ENCODE data around the gene RIMS1.

The RIMS1 gene

GRCh38 chr6:72182337-72183246, 296.2 kb downstream of the RIMS1 start:
- Histone ChIP-seq H3K36me3 (ENCODE audit: low read length) (no peaks in the 10 kb centered on the region), H3K9me3 (ENCODE audit: insufficient read depth, low read length) (no peaks in the 10 kb centered on the region), H3K9me2 (replicated peaks; ENCODE audit: insufficient read depth, low read length) (no peaks in the 10 kb centered on the region), H3K4me3 (ENCODE audit: insufficient read depth, low read length, poor library complexity, severe bottlenecking) (no peak overlapping the region), H3K79me2 (ENCODE audit: insufficient read depth, low read length) (no peaks in the 10 kb centered on the region), H3F3A (ENCODE audit: insufficient read depth) (no peaks in the 10 kb centered on the region), H4K20me1 (ENCODE audit: low read depth, low read length) (no peaks in the 10 kb centered on the region), H3K4me2 (ENCODE audit: low read depth, low read length, poor library complexity, severe bottlenecking) (no peak overlapping the region), H3K27me3 (ENCODE audit: low read length) (no peaks in the 10 kb centered on the region), H3K9ac (ENCODE audit: low read length) (no peak overlapping the region), H3K27ac (ENCODE audit: low read depth, low read length) (no peak overlapping the region), H2AFZ (ENCODE audit: low read depth, low read length, severe bottlenecking) (no peak overlapping the region)
- TF ChIP-seq EZH2phosphoT487 (conservative IDR thresholded peaks at IDR 0.05; ENCODE audit: low read length) = no peak
- TF ChIP-seq, protein P1, sequence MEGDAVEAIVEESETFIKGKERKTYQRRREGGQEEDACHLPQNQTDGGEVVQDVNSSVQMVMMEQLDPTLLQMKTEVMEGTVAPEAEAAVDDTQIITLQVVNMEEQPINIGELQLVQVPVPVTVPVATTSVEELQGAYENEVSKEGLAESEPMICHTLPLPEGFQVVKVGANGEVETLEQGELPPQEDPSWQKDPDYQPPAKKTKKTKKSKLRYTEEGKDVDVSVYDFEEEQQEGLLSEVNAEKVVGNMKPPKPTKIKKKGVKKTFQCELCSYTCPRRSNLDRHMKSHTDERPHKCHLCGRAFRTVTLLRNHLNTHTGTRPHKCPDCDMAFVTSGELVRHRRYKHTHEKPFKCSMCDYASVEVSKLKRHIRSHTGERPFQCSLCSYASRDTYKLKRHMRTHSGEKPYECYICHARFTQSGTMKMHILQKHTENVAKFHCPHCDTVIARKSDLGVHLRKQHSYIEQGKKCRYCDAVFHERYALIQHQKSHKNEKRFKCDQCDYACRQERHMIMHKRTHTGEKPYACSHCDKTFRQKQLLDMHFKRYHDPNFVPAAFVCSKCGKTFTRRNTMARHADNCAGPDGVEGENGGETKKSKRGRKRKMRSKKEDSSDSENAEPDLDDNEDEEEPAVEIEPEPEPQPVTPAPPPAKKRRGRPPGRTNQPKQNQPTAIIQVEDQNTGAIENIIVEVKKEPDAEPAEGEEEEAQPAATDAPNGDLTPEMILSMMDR (IDR thresholded peaks at IDR 0.05; ENCODE audit: insufficient read depth, low read length, poor library complexity, severe bottlenecking) = no peak

DNA sequence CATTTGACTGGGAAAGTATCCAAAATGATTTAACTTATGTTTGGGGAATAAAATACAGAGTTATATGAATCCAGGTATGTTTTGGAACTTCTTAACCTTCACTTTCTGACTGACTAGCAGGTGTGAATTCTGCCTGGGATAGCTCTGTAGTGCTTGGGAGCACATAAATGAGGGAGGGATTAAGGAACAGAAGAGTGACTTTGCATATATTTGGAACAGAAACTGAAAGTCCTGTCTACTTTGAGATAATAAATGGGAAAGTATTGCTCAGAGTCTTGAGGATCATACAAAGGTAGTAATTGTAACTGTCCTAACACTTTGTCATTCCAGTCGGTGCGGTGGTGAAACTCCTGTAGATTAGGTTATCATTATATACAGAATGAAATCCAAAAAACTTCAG, 317.6 kb downstream of the RIMS1 start:
- TF ChIP-seq, protein P1 (IDR thresholded peaks at IDR 0.05; ENCODE audit: insufficient read depth, low read length, poor library complexity, severe bottlenecking) = no peak
- TF ChIP-seq EZH2phosphoT487 (conservative IDR thresholded peaks at IDR 0.05; ENCODE audit: low read length) = no peak
- H3K79me2 ChIP-seq (ENCODE audit: insufficient read depth, low read length) = no peaks in the 10 kb centered on the region
- H3K27me3 ChIP-seq (ENCODE audit: low read length) = no peaks in the 10 kb centered on the region
- no peak overlapping the region for H3K4me2 ChIP-seq (ENCODE audit: low read depth, low read length, poor library complexity, severe bottlenecking)
- H3K27ac ChIP-seq (ENCODE audit: low read depth, low read length) = no peak overlapping the region
- no peaks in the 10 kb centered on the region for H4K20me1 ChIP-seq (ENCODE audit: low read depth, low read length)
- H3K36me3 ChIP-seq (ENCODE audit: low read length) = no peaks in the 10 kb centered on the region
- H3K4me3 ChIP-seq (ENCODE audit: insufficient read depth, low read length, poor library complexity, severe bottlenecking) = no peak overlapping the region
- no peak overlapping the region for H2AFZ ChIP-seq (ENCODE audit: low read depth, low read length, severe bottlenecking)
- H3F3A ChIP-seq (ENCODE audit: insufficient read depth) = no peaks in the 10 kb centered on the region
- no peaks in the 10 kb centered on the region for H3K9me2 ChIP-seq (replicated peaks; ENCODE audit: insufficient read depth, low read length)
- H3K9ac ChIP-seq (ENCODE audit: low read length) = no peak overlapping the region
- H3K9me3 ChIP-seq (ENCODE audit: insufficient read depth, low read length) = no peaks in the 10 kb centered on the region

- Histone ChIP-seq H3K4me2 (ENCODE audit: low read depth, low read length, poor library complexity, severe bottlenecking) (no peak overlapping the region), H2AFZ (ENCODE audit: low read depth, low read length, severe bottlenecking) (no peak overlapping the region), H3K36me3 (ENCODE audit: low read length) (no peaks in the 10 kb centered on the region), H3F3A (ENCODE audit: insufficient read depth) (no peaks in the 10 kb centered on the region), H3K27ac (ENCODE audit: low read depth, low read length) (no peak overlapping the region), H4K20me1 (ENCODE audit: low read depth, low read length) (no peaks in the 10 kb centered on the region), H3K79me2 (ENCODE audit: insufficient read depth, low read length) (no peaks in the 10 kb centered on the region), H3K9me2 (replicated peaks; ENCODE audit: insufficient read depth, low read length) (no peaks in the 10 kb centered on the region), H3K9me3 (ENCODE audit: insufficient read depth, low read length) (no peaks in the 10 kb centered on the region), H3K9ac (ENCODE audit: low read length) (no peak overlapping the region), H3K27me3 (ENCODE audit: low read length) (no peaks in the 10 kb centered on the region), H3K4me3 (ENCODE audit: insufficient read depth, low read length, poor library complexity, severe bottlenecking) (no peak overlapping the region)
- TF ChIP-seq, protein P1 (IDR thresholded peaks at IDR 0.05; ENCODE audit: insufficient read depth, low read length, poor library complexity, severe bottlenecking) = no peak
- TF ChIP-seq EZH2phosphoT487 (conservative IDR thresholded peaks at IDR 0.05; ENCODE audit: low read length) = no peak
These were observed 319.1 kb downstream of the RIMS1 start for GRCh38 chr6:72205500-72205899.

Measured in SU-DHL-6 (cell line).